ENCODE measurements around the gene NISCH.

DNA sequence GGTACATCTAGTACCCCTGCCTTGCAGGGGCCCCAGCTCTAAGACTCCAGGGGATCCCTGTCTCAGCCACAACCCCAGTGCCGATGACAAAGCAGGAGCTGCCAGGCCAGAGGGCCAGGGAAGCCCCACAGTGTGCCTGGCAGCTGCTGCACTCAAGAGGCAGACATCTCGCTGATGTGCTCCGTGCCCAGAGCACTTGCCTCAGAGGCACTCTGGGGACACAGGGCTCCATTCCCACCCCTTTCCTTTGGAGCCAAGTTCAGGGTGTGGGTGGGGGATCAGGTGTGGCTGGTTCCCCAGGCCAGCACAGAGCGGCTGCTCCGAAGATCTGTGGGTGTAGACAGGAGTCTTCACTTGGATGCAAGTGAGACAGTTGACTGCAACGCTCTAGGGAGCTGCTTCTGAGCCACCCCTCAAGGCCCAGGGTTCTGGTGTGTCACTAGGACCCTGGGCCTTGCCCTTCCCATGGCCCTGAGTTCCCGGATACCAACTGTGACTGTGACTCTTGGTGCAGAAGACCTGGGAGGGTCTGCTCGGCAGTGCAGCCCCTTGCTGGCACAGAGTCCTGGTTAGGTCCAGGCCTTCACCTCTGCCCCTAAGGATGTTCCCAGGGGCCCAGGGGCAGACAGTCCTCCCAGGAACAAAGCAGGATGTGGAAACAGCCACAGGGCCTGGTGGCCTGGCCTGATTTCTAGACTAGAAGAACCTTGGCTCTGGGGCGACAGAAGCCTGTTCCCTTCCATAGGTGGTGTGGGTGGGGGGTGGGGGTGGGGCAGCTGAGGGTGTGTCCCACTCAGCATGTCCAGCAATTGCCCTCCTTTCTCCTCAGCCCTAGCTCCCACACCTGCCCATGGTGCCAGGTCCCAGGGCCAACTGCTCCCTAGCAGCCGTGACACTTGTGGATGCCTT is 75.8 kb downstream of the NISCH start:
- TF ChIP-seq, protein P1, sequence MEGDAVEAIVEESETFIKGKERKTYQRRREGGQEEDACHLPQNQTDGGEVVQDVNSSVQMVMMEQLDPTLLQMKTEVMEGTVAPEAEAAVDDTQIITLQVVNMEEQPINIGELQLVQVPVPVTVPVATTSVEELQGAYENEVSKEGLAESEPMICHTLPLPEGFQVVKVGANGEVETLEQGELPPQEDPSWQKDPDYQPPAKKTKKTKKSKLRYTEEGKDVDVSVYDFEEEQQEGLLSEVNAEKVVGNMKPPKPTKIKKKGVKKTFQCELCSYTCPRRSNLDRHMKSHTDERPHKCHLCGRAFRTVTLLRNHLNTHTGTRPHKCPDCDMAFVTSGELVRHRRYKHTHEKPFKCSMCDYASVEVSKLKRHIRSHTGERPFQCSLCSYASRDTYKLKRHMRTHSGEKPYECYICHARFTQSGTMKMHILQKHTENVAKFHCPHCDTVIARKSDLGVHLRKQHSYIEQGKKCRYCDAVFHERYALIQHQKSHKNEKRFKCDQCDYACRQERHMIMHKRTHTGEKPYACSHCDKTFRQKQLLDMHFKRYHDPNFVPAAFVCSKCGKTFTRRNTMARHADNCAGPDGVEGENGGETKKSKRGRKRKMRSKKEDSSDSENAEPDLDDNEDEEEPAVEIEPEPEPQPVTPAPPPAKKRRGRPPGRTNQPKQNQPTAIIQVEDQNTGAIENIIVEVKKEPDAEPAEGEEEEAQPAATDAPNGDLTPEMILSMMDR (IDR thresholded peaks at IDR 0.05) = no peak
- no peak for TF ChIP-seq ZFX (IDR thresholded peaks at IDR 0.05; ENCODE audit: borderline replicate concordance)

Data from 22Rv1 (cell line).